Head of caudate nucleus (tissue), 42 donors: ENCODE measurements around the gene COL4A1.

Experiments used
- DNase-seq, 42 donors: peaks; one replicate each; pipeline versions ENCODE4 v3.0.0 to v3.0.0-alpha.2; 2020 to 2021; ENCODE audit warnings: mixed read lengths in 7 of 42
- intact Hi-C: fragments of 100-400 bp; cut with DNase I; formaldehyde crosslinking; loops from one replicate; pipeline ENCODE4 v1.15.0; 2022

COL4A1 gene

GRCh38 chr13:110301083-110301482, 5.9 kb downstream of the COL4A1 start:
- peak in 2 of 42 donors; percentile 1 to 20 for DNase-seq
- intact Hi-C loops, result no loop called here

- intact Hi-C loops, result no loop called here
- DNase-seq, result peak in 1 of 42 donors; percentile 3
Observed at GRCh38 chr13:110300090-110300815, 6.7 kb downstream of the COL4A1 start.

GRCh38 chr13:110299283-110299840, 7.6 kb downstream of the COL4A1 start:
- DNase-seq, result peak in 2 of 42 donors; percentile 5 to 11
- intact Hi-C loops, result no loop called here

- peak in 2 of 42 donors; percentile 4 to 17 for DNase-seq
- intact Hi-C loops, result no loop called here
Observed at GRCh38 chr13:110298505-110299282, 8.3 kb downstream of the COL4A1 start.

GRCh38 chr13:110297766-110298504, 9.0 kb downstream of the COL4A1 start:
- DNase-seq, result no peak
- intact Hi-C loops, result no loop called here

- intact Hi-C loops, result no loop called here
- DNase-seq, result peak in 1 of 42 donors; percentile 1
Observed at GRCh38 chr13:110297011-110297410, 9.9 kb downstream of the COL4A1 start.

- no peak for DNase-seq
- intact Hi-C loops, result no loop called here
Observed at GRCh38 chr13:110294622-110295021, 12.3 kb downstream of the COL4A1 start.

GRCh38 chr13:110294146-110294545, 12.8 kb downstream of the COL4A1 start:
- peak in 2 of 42 donors; percentile 2 to 7 for DNase-seq
- intact Hi-C loops, result no loop called here

- DNase-seq, result peak in 1 of 42 donors; percentile 5
- intact Hi-C loops, result no loop called here
Observed at GRCh38 chr13:110293649-110294048, 13.3 kb downstream of the COL4A1 start.

GRCh38 chr13:110293037-110293436, 13.9 kb downstream of the COL4A1 start:
- peak in 1 of 42 donors; percentile 1 for DNase-seq
- intact Hi-C loops, result no loop called here

- intact Hi-C loops, result no loop called here
- DNase-seq, result peak in 2 of 42 donors; percentile 2 to 10
Observed at GRCh38 chr13:110291286-110291685, 15.7 kb downstream of the COL4A1 start.

GRCh38 chr13:110290826-110291225, 16.1 kb downstream of the COL4A1 start:
- intact Hi-C loops, result no loop called here
- peak in 2 of 42 donors; percentile 2 to 3 for DNase-seq

- peak in 2 of 42 donors; percentile 3 for DNase-seq
- intact Hi-C loops, result no loop called here
Observed at GRCh38 chr13:110290153-110290552, 16.8 kb downstream of the COL4A1 start.

- intact Hi-C loops, result no loop called here
- peak in 3 of 42 donors; percentile 2 to 31 (median 12) for DNase-seq
Observed at GRCh38 chr13:110289661-110290060, 17.3 kb downstream of the COL4A1 start.

GRCh38 chr13:110289174-110289573, 17.8 kb downstream of the COL4A1 start:
- intact Hi-C loops, result no loop called here
- peak in 2 of 42 donors; percentile 1 to 10 for DNase-seq

- intact Hi-C loops, result no loop called here
- DNase-seq, result peak in 2 of 42 donors; percentile 8 to 13
Observed at GRCh38 chr13:110286833-110287819, 19.8 kb downstream of the COL4A1 start.

GRCh38 chr13:110285991-110286832, 20.7 kb downstream of the COL4A1 start:
- peak in 2 of 42 donors; percentile 13 to 28 for DNase-seq
- intact Hi-C loops, result no loop called here
